ENCODE results near the gene SELL. TPM values are rescaled to one million over a fixed set of nuclear protein-coding genes. Genes with fewer than 3 reads are reported as not detected.
"Not testable (repeated sequence)": the region's sequence is repeated elsewhere in the genome, so short reads cannot be mapped to it uniquely, and the experiment has no call there.

The SELL gene
- total RNA-seq, 1 experiment from 2014 or later: not detected

GRCh38 chr1:169707912-169708604 lies 3.4 kb downstream of the SELL start:
- DNase-seq (ENCODE audit: low spot score): no peak

DNA sequence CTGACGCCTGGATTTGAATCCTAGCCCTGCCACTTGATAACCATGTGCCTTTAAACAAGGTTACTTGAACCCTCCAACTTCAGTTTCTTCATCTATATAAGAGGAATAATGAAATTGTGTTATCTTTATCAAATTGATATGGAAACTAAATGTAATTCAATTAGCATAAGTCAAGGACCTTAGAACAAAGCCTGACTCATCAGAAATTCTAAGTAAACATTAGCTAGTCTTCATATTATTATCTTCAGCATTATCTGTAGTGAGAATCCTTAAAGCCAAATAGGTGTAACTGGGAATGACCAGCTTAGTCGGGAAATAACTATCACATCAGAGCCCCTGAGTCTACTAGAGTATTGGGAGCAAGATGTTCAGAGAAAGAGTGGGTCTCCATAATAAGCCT lies 6.6 kb downstream of the SELL start:
- DNase-seq (ENCODE audit: low spot score): no peak

DNA sequence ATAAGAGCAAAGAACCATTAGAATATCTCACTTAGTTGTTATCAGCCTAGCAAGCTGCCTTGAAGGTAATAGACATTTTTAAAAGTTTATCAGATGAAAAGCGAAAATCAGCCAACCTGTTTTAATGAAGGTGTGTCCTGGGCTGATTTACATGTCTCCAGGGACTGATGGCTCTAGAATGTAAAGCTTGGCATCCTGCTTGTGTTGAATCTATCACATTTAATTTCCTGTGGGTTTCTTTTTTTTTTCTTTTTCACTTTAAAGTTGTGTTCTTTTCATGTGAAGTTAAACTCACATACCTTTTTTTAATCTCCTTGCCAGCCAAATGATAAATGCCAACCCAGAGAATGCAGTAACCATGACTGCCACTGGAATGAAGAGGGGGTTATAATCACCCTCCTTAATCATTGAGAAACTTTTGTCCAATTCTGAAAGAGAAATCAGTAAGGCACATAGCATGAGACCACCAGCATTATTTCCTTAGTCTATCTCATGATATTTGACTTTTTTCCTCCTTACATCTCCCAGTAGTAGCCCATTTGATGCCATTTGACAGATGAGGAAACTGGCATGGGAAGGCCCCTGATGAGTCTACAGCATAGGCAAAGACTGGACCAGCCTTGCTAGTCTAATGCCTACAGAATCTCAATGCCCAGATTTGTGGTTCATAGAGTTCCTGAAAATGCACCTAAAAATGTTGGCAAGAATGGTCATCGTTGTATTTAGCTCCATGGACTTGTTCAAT lies 10.0 kb downstream of the SELL start:
- DNase-seq (ENCODE audit: low spot score): no peak

- DNase-seq (ENCODE audit: low spot score): no peak
These were observed 11.7 kb downstream of the SELL start for GRCh38 chr1:169699707-169700106.

GRCh38 chr1:169698976-169699375 lies 12.4 kb downstream of the SELL start:
- DNase-seq (ENCODE audit: low spot score): no peak

DNA sequence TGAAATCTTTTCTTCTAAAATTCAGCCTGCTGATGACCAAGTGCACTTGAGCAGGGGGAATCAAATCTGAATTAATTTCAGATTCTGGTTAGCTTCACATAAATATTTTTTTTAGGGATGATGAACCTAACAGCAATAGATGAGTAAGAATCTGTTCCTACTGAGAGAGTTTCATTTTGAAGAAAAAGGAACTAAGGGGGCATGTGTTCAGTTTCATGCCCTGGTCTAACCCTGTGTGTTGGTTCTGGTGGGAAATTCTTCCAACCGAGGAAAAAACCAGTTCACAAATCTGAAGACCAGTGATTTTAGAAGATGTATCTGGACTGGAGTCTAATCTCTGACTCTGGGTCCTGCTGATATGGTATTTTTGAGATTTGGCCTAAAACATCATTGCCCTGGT lies 13.7 kb downstream of the SELL start:
- no peak for DNase-seq (ENCODE audit: low spot score)

GRCh38 chr1:169696273-169697100 lies 14.9 kb downstream of the SELL start:
- peak; percentile 56 for DNase-seq (ENCODE audit: low spot score)

DNA sequence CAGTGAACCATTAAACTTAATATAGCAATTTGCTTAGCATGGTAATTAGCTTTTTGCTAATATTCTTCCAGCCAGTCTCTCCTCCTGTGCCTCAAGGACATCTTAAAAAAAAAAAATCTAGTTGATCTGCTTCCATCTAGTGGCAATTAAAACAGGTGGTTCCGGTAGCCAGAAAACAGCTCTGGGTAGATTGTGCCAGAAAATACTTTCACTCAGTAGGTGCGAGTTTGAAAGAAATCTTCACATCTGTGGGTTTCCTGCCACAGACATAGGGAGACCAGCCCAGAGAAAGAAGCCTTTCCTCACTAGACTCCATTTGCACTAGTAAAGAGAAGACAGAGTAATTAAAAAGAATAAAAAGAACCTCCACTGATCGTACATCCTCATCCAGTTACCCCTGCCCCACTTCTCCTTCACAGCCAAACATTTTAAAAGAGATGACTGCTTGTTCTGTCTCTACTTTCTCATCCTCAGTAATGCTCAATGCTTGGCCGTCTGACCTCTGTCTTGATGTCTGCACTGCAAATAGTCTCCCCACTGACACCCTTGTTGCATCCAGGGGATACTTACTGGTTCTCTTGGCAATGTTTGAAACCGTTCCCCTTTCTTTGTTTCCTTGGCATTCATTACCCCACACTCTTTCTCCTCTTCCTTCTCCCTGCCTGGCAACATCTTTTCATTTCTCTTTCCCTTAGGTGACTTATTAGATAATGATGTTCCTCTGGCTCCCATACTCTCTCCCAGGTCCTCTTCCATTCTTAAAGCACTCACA lies 16.9 kb downstream of the SELL start:
- DNase-seq (ENCODE audit: low spot score): peak; percentile 36

GRCh38 chr1:169692756-169693460 lies 18.5 kb downstream of the SELL start:
- no peak for DNase-seq (ENCODE audit: low spot score)

GRCh38 chr1:169690489-169690888 lies 20.9 kb downstream of the SELL start:
- no peak for DNase-seq (ENCODE audit: low spot score)

DNA sequence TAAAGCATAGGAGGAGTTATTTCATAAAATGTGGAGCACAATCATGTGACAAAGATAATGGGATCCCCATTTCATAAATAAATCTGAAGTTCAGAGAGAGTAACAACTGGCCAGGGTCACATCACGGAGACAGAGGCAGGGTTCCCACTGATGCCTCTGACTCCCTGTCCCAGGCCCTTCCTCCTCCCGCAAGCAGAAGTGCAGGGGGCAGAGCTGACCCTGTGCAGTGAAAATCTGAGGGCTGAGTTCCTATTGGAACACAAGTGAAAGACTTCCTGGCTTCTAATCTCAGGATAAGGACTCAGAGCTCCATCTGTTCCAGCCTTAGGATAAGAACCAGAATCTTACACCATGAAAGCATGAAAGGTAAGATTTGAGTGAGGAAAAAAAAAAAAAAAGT lies 22.0 kb downstream of the SELL start:
- DNase-seq (ENCODE audit: low spot score): no peak

- not testable (repeated sequence) for DNase-seq (ENCODE audit: low spot score)
These were observed 23.0 kb downstream of the SELL start for GRCh38 chr1:169688377-169688776.

DNA sequence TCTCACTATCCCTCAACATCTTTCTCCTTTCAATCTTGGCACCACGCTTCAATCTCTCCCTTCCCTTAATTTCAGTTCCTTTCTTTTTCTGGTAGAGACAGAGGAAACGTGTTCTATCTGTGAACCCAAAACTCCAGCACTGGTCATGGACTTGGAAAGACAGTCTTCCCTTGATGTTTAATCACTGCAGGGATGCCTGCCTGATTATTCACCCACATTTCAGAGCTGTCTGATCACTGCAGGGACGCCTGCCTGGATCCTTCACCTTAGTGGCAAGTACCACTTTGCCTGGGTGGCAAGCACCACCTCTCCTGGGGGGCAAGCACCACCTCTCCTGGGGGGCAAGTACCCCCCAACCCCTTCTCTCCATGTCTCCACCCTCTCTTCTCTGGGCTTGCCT lies 27.8 kb downstream of the SELL start:
- no peak for DNase-seq (ENCODE audit: low spot score)

GRCh38 chr1:169683168-169683567 lies 28.3 kb downstream of the SELL start:
- DNase-seq (ENCODE audit: low spot score): not testable (repeated sequence)

GRCh38 chr1:169682071-169682470 lies 29.3 kb downstream of the SELL start:
- DNase-seq (ENCODE audit: low spot score): no peak

DNA sequence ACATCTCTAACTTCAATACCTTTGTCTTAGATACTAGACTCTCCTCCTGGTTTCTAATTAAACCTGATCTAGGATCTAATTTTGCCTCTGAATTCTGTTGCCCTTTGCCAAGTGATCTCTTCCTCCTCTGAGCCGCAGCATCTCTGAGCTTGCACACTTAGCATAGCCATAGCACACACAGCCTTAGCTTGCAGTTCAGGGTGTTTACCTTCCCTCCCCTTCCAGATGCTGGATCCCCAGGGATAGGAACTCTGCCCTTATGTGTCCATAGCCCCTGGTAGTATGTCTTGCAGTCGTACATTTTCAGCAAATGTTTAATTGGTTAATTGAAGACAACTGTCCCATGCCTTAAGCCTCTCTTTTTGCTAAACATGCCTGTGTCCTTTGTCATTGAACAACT lies 30.3 kb downstream of the SELL start:
- no peak for DNase-seq (ENCODE audit: low spot score)

GRCh38 chr1:169680377-169681019 lies 30.9 kb downstream of the SELL start:
- DNase-seq (ENCODE audit: low spot score): no peak

GRCh38 chr1:169679692-169680091 lies 31.7 kb downstream of the SELL start:
- no peak for DNase-seq (ENCODE audit: low spot score)

DNA sequence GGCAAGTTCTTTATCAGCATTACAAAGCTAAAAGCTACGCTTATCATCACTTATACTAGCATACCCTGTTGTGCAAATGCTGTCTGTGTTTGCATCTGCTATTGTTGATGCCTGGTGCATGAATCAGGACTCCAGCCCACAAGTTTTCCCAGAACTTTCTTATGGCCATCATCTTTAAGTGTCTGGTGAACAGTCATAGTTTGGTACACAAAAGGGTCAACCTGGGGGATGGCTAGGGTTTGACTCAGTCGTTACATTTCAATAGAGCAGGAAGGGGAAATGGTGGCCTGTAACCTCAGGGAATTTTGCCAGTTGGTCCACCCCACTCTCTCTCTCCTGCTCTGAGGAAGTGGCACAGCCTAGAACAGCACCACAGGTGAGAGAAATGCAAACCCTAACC lies 35.4 kb downstream of the SELL start:
- DNase-seq (ENCODE audit: low spot score): no peak

DNA sequence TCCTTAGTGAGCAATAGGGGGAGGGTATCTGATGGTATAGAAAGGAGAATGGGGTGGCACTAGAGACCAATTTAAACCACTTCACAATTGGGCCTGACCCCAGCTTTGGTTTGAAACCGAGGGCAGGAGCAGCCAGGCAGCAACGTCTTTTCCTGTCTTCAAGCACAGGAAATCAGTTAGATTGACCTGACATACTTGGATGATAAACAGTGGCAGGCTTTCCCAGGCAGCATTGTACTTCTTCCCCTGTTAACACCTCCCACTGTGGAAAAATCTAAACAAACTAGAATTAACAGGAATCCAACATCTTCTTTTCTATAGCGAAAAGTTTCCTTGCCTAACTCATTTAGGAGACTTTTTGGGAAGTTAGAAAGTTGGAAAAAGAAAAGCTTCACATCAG lies 40.6 kb downstream of the SELL start:
- no peak for DNase-seq (ENCODE audit: low spot score)
